NCI-H1436 (cell line): ENCODE results near the gene SEMA4C.

Experiments
- DNase-seq: peaks from one replicate; lab custom pipeline; 2025; lab: John Stamatoyannopoulos, UW

The SEMA4C gene

DNA sequence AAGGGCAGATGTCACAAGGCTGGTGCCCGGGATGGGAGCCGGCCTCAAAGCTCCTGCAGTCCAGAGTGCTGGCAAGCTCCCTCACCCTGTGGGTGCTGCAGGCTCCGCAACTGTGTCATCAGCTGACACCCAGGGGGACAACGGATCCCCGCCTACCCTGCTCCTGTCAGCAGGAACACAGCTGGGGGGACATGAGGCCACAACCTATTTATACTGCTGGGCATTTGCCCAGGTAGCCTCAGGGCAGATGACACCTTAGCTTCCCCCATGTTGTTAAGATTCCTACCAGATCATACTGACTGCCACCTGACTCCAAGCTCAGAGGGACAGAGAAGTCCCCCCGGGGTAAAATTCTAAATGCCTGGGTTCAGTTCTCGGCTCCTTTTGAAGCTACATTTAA, 27.3 kb downstream of the SEMA4C start:
- no peak for DNase-seq

DNA sequence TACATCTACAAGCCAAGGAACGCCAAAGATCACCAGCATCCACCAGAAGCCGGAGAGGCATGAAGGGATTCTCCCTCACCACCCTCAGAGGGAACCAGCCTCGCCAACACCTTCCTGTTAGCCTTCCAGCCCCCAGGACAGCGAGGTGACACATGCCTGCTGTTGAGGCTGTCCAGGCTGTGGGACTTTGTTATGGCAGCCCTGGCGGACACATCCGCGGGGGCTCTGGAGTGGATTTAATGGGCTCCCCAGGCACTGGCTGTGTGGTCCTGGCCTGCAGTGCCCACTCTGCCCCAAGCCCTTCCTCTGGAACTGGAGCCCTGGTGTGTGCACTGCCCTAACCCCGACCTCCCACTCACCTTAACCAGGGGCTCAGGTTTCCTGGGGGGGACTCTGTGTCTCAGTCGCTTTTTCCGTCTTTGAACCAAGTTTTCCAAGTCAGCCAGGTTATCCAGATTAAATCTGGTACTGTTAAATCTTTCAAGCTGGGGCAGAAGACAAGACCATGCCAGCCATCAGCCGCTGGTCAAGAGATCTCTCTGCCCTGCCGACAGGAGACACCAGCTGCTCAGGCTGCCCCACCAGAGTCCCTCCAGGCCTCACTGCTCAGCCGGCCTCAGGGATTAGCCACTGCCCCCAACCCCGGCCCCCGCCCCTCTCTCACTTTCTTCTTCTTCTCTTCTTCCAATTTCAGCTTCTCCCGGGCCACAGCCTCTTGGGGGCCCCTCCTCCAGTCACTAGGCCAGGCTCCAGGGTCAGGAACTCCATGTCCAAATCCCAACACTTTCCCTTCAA, 28.0 kb downstream of the SEMA4C start:
- DNase-seq = no peak

DNA sequence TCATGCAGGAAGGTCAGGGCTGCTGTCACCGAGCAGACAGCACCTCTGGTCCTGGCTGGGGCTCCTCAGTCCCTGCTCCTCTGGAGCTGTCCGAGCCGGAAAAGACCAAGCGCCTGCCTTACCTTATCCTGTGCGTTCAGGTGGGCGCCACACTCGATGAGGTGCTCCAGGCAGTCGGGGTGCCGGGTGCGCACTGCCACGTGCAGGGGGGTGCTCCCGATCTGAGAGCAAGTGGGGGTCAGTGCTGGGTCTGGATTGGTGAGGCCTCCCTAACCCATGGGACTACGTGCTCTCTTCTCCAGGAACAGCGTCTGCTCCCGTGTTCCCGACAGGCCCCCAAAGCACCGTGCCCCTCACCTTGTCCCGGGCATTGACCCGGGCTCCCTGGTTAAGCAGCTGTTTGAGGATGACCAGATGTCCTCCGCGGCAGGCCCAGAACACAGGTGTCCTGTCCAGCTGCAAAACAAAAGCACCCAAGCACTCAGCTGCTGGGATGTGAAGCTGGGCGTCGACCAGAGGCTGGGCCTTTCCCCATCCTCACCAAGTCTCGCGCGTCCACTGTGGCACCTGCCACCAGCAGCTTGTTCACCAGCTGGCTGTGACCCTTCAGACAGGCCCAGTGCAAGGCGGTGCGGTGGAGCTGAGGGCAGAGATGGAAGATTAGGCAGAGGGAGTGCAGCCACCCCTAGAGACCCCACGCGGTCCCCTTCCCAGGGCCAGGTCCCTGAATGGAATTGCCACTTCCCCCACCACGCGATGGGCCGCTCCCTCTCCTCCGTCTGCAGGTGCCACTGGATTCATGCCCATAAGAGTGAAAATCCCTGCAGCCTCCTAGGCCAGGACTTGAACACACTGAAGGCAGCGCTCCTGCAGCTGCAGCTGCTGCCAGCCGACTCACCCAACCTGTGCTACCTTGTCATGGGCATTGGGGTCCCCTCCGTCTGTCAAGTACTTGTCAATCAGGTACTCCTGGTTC, 29.7 kb downstream of the SEMA4C start:
- no peak for DNase-seq

DNA sequence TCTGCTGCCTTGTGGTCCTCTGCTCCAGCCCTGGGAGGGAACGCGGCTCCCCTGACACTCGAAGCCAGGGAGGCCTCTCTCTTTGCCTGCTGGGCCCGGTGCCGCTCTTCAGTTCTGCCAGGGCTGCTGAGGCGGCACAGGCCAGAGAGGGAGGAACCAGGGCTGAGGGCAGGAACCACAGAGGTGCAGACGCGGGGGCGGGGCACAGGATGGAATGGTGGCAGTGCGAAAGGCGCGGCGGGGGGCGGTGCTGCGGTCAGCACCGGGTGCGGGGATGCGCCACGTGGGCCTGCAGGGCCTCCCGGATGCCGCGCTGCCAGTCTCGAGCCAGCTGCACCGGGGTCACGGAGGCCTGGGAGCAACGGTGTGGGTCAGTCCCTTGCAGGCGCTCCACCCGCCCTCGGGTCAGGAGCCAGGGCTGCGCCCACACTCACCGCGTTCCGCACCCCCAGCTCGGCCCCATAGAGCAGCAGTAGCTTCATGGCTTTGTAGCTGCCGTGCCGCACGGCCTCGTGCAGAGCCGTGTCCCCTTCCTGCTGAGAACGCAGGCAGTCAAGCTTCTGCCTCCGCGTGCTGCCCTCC, 30.5 kb downstream of the SEMA4C start:
- no peak for DNase-seq

DNA sequence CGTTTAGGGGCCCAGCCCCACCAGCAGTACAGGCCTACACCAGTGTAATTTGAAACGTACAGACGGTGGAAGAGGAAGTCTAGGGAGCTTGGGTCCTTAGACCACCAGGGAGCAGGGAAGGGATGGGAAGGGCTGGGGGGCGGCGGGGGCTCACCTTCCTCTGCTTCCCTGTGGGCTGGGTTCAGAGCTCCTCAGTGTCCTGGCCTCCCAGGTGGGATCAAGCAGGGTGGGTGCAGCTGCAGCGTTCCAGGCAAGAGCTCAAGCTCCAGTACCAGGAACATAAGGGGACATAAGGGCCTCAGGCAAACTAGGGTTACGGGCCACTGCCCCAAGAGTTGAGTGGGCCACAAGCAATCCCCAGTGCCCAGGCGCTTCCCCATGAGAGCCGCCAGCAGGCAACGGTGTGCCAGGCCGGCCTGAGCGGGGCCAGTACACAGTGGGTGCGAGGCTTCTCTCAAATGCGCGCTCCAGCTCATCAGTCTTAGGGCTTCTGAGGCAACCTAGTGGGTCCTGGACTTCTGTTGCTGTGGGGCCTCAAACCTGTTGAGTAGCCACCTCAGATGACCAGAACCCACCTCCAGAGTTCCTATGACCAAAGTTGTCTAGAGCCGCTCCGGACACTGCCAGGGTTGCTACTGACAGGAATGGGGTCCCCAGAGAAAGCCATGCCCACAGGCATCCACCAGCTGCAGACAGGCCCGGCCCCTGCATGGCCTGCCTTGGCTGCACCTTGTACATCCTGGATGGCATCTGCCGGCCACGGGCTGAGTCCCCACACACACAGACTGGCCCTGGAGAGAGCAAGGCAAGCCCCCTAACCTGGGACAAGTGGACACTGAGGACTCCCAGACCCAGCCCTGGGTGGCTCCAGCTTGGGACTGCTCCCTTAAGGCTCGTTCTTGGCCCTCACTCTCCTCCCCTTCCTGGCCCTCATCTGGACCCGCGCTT, 31.3 kb downstream of the SEMA4C start:
- DNase-seq = no peak

DNA sequence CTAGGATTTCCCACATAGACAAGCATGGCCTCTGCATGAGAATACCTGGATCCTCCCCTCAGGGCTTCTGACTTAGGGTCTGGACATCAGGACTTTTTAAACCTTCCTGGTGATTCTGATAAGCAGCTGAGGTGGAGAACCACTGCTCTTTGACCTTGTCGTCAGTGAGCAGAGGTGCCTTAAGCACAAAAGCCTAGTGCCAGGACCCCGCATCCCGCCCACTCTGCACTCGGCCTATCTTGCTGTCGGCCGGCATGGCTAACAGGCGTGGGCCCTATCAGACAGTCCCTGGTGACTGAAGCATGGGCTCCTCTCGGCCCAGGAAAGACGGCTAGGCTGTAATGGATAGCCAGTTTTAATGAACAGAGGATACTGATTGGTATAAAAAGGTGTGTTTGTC, 32.3 kb downstream of the SEMA4C start:
- no peak for DNase-seq

DNA sequence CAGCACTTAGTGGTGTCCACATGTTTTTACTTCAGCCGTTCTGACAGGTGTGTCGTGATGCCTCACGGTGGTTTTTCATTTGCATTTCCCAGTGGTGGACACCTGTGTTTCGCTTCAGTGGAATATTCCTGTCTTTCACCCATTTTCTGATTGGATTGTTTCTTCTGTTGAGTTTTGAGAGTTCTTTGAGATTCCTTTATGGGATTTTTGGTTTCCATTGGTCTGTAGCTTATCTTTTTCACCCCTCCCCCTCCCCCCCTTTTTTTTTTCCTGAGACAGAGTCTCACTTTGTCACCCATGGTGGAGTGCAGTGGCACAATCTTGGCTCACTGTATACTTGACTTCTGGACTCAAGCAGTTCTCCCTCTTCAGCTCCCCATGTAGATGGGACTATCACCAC, 34.0 kb downstream of the SEMA4C start:
- no peak for DNase-seq

DNA sequence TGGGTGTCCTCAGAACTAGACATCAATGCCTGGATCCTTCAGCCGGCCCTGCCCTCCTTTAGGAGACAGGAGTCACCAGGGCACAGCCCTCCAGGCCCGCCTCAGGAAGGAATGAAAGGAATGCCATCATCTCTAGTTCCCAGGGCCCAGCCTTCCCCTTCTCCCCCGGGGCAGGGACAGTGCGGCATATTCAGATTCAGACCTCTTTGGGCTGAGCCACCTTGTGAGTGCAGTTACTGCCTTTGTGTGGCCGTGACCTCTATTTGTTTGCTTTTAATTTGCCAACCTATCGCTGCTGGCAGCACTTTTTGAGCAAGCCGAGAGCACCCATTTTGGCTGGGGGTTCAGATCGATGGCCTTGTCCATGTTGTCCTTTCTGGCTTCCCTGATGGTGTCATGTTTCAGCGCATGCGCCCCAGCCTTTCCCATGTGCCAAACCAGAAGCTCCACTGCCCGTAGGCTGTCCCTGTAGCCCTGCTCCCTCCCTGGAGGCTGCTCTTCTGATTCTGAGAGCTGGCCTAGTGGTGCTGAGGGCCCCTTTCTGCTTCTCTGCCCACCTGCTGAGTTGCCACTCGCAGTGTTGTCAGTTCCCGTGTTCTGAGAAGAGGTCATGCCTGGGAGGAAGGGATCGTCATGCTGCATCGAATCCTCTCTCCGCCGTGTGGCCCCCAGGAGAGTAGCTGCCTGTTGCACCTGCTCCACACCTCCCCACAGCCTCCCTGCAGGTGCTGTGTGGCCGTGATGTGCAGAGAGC, 36.9 kb downstream of the SEMA4C start:
- peak; percentile 88 for DNase-seq

DNA sequence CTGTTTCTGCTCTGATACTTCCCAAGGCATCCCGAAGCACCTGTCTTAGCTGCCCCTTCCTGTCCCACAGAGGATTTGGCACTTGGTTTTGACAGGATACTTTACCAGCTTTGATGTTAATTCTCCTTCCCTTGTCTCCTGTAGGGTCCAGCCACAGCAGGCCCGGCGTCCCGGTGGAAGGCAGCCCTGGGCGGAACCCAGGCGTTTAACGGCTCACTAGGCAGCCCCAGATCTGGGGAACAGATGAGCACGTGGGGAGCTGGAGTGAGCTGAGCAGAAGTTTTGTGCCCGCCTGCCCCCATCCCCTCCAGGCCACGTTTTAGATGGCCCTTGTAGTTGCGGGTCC, 37.5 kb downstream of the SEMA4C start:
- DNase-seq = no peak

DNA sequence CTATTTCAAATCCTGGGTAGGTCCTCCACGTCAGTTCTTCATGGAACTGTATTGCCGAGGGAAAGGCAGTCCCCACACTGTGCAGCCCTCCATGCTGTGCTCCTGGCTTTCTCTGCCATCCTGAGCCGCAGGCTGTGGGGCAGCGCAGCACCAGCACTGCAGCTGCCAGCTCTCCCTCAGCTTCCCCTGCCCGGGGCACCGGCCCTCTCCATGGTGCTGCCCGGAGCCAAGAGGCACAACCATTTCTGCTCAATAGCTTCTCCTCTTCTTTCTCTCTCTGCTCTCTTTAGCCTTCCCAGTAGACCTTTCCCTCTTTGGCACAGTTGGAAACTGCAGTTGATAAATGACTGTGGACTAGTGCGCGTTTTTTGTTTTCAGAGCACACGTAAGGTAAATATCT, 38.2 kb downstream of the SEMA4C start:
- DNase-seq = no peak

DNA sequence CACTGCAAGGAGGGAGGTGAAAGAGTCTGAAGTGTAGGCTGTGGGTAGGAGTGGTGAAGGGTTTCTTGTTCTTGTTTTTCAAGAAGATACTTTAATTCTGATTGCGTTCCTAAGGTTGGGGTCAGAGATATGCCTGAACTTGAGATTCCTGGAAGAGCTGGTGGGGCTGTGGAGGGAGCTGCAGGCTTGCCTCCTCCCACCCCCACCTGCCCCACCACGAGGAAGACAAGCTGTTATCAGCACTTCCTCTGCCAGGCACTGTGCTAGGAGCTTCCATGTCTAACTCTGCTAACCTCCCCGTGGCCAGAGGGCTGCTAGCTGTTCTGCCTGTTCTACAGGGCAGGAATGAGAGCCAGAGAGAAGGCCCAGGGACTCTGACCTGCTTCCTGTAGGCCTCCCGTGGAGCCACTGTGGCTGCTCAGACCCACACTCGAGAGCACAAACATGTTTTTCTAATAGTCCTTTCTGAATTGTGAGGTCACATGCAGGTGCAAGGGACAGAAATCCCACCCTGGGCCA, 39.8 kb downstream of the SEMA4C start:
- no peak for DNase-seq

DNA sequence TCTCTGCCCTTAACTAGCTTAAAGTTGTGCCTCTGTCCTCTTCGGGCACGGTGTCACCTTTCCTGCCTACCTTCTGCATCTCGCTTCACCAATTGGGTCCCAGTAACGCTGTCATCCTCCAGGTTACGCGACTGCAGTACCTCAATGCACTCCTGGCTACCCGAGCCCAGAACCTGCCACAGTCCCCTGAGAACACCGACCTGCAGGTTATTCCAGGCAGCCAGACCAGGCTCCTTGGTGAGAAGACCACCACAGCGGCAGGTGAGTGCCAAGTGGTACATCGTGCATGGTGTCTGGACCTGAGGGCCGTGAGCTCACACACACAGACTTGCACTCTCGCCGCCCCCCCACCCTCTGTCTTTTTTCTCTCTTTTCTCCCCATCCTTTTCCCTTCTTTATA, 41.0 kb downstream of the SEMA4C start:
- DNase-seq = no peak

DNA sequence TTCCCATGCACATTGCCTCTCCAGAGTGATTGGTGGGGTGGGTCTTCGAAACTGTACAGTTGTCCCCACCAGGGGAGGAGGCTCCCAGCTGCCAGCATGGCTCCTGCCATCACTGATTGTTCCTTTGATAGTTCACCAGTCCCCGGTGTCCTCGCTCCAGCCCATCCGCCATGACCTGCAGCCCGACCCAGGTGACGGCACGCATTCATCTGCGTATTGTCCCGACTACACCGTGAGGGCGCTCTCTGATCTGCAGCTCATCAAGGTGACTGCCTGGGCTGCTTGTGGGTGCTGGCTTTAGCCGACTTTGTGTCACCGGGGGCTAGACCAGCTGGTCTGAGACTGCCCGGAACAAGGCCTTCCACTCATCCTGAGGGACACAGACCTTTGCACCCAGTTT, 41.4 kb downstream of the SEMA4C start:
- no peak for DNase-seq

DNA sequence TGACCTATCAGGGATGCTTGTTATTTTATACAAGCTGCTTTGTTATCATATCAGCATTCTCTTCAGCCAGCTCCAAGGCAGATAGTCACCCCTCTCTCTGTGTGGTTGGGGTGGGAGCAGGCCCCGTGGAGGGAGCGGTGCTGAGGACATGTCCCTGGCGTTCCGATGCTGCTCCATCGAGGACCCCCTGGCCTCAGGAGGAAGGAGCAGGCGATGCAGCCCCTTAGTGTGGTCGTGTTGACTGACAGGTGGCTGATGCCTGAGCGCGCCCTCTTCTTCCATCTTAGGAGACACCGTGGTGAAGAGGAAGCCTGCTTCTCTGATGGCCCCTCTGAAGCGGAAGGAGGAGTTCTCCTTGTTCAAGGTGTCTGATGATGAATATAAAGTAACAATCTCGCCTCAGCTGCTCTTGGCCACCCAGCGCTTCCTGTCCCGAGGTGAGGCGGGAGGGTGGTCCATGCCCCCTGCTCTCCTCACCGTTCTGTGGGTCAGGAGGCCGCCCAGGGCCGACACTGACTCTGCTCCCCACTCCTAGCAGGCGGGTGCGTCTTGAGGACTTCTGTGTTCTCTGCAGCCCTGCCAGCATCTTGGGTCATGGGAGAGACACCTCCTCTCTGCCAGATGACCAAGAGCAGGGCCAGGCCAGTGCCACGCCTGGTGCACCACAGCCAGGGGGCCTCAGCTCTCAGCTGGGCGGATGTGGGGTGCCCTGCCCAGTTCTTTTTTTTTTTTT, 43.2 kb downstream of the SEMA4C start:
- no peak for DNase-seq

DNA sequence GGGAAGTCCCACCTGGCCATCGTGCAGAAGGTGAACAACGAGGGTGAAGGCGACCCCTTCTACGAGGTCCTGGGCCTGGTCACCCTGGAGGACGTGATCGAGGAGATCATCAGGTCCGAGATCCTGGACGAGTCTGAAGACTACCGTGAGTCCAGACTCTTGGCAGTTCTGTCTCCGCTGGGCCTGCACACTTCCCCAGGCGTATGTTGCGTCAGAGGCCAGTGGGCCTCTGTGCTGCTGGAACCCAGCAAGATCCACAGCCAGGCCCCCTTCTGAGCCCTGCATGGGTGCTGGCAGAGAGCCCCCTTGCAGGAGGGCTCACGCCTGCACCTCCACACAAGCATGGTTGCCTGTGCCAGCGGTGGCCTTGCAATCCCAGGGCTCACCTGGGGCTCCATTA, 44.8 kb downstream of the SEMA4C start:
- DNase-seq = no peak

DNA sequence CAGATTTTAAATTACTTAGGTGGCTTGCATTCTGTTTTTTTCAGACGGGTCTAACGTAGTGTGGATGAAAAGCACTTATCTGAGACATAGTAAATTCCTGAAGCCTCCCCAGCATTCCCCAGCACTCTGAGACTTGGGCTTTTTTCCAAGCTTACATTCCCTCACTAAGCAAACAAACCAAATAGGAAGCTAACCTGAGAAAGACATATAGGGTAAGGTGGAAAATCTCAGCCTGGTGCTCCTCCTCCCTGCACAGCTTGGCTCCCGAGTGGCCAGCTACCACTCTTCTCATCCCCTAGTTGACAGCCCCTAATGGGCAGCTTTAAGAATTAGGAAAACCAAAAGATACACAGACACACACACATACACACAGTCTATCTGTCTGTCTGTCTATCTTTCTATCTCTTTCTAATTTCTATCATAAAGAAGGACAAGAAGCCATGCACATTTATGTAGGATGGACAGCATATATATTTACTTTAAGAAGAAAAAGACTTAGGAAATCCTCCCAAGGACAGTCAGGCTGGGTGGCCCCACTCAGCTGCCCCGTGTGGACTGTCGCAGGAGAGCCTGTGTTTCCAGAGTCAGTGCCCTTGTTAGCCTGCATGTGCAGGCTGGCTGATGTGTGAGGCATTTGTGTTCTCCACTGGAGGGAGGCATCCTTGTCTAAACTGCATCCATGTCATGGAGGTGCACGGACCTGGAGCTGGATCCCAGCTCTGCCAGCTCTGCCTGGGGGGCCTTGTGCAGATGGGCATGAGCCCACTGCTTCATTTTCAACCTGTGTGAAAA, 45.6 kb downstream of the SEMA4C start:
- no peak for DNase-seq

DNA sequence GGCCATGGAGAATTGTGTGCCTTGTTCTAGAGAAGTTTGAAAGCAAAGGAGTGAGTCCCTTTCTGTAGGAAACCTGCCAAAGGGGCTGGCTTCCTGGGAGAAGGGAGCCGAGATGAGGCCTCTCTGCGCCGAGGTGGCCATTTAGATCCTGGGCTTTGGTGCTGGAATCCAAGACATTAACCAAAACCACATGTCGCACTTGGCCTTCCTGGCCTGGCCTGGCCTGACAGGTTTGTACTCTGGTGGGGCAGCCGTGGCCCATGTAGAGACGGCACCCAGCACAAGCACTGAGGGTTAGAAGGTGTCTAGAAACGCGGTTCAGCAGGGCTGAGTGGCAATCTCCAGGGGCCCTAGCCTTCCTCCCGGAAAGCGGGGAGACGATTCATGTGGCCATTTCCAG, 46.7 kb downstream of the SEMA4C start:
- no peak for DNase-seq

DNA sequence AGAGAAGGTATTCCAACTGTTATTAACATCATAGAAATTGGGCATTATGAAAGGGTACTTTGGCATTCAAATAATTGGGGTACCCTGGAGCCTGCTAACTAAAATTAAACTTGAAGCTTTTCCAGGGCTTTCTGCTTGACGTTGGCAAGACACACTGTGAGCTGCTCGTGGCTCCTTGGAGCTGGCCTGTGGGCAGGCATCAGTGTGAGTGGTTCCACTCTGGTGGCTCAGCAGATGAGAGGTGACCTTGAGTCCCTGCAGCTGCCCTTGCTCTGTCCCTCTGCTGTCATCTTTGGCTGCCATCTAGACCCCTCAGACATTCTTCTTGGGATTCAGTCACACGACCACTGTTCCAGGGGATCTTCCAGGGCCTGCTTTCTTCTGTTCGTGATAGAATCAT, 47.1 kb downstream of the SEMA4C start:
- no peak for DNase-seq

DNA sequence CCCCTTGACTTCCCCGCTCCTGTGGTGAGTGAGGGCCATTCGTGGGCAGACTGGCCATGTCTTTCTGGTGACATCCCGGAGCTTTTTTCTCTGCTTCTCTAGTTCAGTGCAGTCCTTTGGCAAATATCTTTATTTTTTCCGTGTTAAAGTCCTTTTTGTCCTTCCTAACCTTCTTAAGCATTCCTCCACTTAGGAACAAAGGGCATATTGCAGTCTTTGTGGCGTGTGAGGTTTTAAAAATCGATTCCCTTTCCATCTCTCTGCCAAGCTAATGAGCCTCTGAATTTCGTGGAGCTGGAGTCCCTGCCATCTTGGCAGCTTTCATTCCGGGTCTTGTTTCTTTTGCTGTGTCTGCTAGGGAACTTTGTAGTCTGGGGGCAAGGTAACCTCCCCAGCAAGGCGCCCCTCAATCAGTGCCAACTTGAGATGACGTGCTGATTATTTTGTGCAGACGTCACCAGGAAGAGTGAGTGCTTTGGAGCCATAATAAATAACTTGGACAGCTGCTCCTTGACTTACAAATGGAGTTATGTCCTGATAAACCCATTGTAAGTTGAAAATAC, 48.7 kb downstream of the SEMA4C start:
- DNase-seq = no peak
